ENCODE data around the gene JPH4. TPM values are rescaled to one million over a fixed set of nuclear protein-coding genes. Genes with fewer than 3 reads are reported as not detected.

JPH4 gene
- total RNA-seq, 1 experiment from 2014 or later = 50.1 TPM

DNA sequence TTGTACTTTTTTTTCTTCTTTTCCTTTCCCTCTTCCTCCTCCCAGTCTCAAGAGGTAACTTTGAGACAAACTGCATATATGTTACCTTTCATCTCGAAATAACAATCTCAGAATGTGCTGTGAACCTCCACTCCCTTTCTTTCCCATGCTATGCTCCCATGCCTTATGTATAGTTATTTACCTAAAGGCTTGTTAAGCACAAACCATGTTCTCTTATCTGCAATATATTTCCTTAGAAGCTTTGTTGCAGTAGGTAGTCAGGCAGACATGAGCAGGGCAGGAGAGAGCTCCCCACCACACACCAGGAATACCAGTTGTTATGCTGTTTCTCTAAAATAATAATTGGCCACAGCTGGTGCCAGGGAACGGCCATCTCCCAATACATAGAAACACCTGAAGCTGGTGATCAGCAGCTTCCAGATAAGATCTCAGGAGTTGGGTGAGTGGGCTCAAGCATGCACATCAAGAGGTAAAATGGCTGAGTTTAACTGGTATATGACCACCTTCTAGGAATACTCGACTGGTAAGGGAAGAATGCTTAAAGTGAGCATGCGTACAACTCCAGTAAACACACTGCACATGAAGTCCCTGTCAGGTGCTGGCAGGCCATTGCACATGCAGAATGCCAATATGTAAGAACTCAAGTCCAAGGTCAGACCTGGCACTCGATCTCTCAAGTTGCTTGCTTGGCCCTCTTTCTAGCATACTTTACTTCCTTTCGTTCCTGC is 42.8 kb upstream of the JPH4 start:
- ATAC-seq = no peak

DNA sequence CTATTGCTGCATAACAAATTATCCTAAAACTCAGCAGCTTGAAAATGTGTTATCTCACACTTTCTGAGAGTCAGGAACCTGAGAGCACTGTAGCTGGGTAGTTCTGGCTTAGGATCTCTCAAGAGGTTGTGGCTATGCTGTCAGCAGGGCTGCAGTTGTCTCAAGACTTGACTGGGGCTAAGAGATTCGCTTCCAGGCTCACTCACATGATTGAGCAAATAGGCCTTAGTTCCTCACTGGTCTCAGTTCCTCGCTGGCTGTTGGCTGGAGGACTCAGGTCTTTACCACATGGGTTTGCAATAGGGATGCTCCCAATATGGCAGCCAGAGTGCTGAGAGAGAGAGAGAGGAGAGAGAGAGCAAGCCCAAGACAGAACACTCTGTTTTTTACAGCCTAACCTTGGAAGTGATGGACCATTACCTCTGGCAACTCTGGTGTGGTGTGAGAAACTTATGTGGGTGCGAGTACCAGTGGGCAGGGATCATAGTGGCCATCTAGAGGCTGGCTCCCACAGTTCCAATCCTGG is 41.6 kb upstream of the JPH4 start:
- no peak for DNase-seq (ENCODE audit: low spot score)
- no peaks in the 10 kb centered on the region for H3K4me1 Mint-ChIP-seq
- no peak overlapping the region for H3K4me3 Mint-ChIP-seq
- POLR2A ChIA-PET = no interaction called here
- no peak for ATAC-seq
- H3K36me3 Mint-ChIP-seq = peaks cover 16% of the 10 kb centered on the region
- CTCF ChIA-PET = no interaction called here
- no peak overlapping the region for H3K27ac Mint-ChIP-seq
- peaks cover 40% of the 10 kb centered on the region for H3K27me3 Mint-ChIP-seq (ENCODE audit: low read depth)
- H3K9me3 Mint-ChIP-seq = peaks cover 54% of the 10 kb centered on the region
- TF ChIP-seq CBFB (CRISPR knock-in tag; IDR thresholded peaks at IDR 0.05; ENCODE audit: low read depth) (no peak), ZNF317 (CRISPR knock-in tag; IDR thresholded peaks at IDR 0.05; ENCODE audit: borderline replicate concordance, low read depth) (no peak), JAZF1 (CRISPR knock-in tag; IDR thresholded peaks at IDR 0.05) (no peak), EMX1 (CRISPR knock-in tag; IDR thresholded peaks at IDR 0.05) (no peak), FOXK1 (CRISPR knock-in tag; IDR thresholded peaks at IDR 0.05) (no peak), ZNF396 (CRISPR knock-in tag; IDR thresholded peaks at IDR 0.05; ENCODE audit: borderline replicate concordance) (no peak), ATF1 (CRISPR knock-in tag; IDR thresholded peaks at IDR 0.05) (no peak), ZNF671 (CRISPR knock-in tag; IDR thresholded peaks at IDR 0.05) (no peak)
- TF ChIP-seq, protein P1, sequence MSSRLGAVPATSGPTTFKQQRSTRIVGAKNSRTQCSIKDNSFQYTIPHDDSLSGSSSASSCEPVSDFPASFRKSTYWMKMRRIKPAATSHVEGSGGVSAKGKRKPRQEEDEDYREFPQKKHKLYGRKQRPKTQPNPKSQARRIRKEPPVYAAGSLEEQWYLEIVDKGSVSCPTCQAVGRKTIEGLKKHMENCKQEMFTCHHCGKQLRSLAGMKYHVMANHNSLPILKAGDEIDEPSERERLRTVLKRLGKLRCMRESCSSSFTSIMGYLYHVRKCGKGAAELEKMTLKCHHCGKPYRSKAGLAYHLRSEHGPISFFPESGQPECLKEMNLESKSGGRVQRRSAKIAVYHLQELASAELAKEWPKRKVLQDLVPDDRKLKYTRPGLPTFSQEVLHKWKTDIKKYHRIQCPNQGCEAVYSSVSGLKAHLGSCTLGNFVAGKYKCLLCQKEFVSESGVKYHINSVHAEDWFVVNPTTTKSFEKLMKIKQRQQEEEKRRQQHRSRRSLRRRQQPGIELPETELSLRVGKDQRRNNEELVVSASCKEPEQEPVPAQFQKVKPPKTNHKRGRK (CRISPR knock-in tag; IDR thresholded peaks at IDR 0.05; ENCODE audit: borderline replicate concordance) = no peak
- TF ChIP-seq, protein P2, sequence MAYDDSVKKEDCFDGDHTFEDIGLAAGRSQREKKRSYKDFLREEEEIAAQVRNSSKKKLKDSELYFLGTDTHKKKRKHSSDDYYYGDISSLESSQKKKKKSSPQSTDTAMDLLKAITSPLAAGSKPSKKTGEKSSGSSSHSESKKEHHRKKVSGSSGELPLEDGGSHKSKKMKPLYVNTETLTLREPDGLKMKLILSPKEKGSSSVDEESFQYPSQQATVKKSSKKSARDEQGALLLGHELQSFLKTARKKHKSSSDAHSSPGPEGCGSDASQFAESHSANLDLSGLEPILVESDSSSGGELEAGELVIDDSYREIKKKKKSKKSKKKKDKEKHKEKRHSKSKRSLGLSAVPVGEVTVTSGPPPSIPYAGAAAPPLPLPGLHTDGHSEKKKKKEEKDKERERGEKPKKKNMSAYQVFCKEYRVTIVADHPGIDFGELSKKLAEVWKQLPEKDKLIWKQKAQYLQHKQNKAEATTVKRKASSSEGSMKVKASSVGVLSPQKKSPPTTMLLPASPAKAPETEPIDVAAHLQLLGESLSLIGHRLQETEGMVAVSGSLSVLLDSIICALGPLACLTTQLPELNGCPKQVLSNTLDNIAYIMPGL (CRISPR knock-in tag; IDR thresholded peaks at IDR 0.05) = no peak
- TF ChIP-seq, protein P3, sequence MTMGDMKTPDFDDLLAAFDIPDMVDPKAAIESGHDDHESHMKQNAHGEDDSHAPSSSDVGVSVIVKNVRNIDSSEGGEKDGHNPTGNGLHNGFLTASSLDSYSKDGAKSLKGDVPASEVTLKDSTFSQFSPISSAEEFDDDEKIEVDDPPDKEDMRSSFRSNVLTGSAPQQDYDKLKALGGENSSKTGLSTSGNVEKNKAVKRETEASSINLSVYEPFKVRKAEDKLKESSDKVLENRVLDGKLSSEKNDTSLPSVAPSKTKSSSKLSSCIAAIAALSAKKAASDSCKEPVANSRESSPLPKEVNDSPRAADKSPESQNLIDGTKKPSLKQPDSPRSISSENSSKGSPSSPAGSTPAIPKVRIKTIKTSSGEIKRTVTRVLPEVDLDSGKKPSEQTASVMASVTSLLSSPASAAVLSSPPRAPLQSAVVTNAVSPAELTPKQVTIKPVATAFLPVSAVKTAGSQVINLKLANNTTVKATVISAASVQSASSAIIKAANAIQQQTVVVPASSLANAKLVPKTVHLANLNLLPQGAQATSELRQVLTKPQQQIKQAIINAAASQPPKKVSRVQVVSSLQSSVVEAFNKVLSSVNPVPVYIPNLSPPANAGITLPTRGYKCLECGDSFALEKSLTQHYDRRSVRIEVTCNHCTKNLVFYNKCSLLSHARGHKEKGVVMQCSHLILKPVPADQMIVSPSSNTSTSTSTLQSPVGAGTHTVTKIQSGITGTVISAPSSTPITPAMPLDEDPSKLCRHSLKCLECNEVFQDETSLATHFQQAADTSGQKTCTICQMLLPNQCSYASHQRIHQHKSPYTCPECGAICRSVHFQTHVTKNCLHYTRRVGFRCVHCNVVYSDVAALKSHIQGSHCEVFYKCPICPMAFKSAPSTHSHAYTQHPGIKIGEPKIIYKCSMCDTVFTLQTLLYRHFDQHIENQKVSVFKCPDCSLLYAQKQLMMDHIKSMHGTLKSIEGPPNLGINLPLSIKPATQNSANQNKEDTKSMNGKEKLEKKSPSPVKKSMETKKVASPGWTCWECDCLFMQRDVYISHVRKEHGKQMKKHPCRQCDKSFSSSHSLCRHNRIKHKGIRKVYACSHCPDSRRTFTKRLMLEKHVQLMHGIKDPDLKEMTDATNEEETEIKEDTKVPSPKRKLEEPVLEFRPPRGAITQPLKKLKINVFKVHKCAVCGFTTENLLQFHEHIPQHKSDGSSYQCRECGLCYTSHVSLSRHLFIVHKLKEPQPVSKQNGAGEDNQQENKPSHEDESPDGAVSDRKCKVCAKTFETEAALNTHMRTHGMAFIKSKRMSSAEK (CRISPR knock-in tag; IDR thresholded peaks at IDR 0.05; ENCODE audit: borderline replicate concordance) = no peak

More for the DNA sequence above, 42.8 kb upstream of the JPH4 start:
- CTCF ChIA-PET = interaction anchor here (1.3 kb wide), 1 partner anchor 12 kb away, joined by 3 read pairs; no protein-coding TSS in a partner anchor
- POLR2A ChIA-PET = no interaction called here
- TF ChIP-seq ZBTB21 (CRISPR knock-in tag; IDR thresholded peaks at IDR 0.05; ENCODE audit: borderline replicate concordance) (no peak), RELA (CRISPR knock-in tag; IDR thresholded peaks at IDR 0.05; ENCODE audit: borderline replicate concordance) (no peak), NR3C1 (CRISPR knock-in tag; conservative IDR thresholded peaks at IDR 0.05; ENCODE audit: low read depth) (no peak), MYBL2 (CRISPR knock-in tag; IDR thresholded peaks at IDR 0.05) (no peak), ELF4 (CRISPR knock-in tag; IDR thresholded peaks at IDR 0.05; ENCODE audit: low read depth) (no peak), FOXK1 (CRISPR knock-in tag; IDR thresholded peaks at IDR 0.05) (no peak)
- TF ChIP-seq, protein P4, sequence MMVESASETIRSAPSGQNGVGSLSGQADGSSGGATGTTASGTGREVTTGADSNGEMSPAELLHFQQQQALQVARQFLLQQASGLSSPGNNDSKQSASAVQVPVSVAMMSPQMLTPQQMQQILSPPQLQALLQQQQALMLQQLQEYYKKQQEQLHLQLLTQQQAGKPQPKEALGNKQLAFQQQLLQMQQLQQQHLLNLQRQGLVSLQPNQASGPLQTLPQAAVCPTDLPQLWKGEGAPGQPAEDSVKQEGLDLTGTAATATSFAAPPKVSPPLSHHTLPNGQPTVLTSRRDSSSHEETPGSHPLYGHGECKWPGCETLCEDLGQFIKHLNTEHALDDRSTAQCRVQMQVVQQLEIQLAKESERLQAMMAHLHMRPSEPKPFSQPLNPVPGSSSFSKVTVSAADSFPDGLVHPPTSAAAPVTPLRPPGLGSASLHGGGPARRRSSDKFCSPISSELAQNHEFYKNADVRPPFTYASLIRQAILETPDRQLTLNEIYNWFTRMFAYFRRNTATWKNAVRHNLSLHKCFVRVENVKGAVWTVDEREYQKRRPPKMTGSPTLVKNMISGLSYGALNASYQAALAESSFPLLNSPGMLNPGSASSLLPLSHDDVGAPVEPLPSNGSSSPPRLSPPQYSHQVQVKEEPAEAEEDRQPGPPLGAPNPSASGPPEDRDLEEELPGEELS (CRISPR knock-in tag; IDR thresholded peaks at IDR 0.05) = no peak
- TF ChIP-seq, protein P5, sequence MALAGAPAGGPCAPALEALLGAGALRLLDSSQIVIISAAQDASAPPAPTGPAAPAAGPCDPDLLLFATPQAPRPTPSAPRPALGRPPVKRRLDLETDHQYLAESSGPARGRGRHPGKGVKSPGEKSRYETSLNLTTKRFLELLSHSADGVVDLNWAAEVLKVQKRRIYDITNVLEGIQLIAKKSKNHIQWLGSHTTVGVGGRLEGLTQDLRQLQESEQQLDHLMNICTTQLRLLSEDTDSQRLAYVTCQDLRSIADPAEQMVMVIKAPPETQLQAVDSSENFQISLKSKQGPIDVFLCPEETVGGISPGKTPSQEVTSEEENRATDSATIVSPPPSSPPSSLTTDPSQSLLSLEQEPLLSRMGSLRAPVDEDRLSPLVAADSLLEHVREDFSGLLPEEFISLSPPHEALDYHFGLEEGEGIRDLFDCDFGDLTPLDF (CRISPR knock-in tag; IDR thresholded peaks at IDR 0.05) = no peak
- TF ChIP-seq, protein P6, sequence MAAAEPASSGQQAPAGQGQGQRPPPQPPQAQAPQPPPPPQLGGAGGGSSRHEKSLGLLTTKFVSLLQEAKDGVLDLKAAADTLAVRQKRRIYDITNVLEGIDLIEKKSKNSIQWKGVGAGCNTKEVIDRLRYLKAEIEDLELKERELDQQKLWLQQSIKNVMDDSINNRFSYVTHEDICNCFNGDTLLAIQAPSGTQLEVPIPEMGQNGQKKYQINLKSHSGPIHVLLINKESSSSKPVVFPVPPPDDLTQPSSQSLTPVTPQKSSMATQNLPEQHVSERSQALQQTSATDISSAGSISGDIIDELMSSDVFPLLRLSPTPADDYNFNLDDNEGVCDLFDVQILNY (CRISPR knock-in tag; IDR thresholded peaks at IDR 0.05) = no peak
- TF ChIP-seq, protein P7, sequence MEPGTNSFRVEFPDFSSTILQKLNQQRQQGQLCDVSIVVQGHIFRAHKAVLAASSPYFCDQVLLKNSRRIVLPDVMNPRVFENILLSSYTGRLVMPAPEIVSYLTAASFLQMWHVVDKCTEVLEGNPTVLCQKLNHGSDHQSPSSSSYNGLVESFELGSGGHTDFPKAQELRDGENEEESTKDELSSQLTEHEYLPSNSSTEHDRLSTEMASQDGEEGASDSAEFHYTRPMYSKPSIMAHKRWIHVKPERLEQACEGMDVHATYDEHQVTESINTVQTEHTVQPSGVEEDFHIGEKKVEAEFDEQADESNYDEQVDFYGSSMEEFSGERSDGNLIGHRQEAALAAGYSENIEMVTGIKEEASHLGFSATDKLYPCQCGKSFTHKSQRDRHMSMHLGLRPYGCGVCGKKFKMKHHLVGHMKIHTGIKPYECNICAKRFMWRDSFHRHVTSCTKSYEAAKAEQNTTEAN (CRISPR knock-in tag; IDR thresholded peaks at IDR 0.05) = no peak
- Mint-ChIP-seq H3K4me3 (no peak overlapping the region), H3K36me3 (peaks cover 24% of the 10 kb centered on the region), H3K9me3 (peaks cover 65% of the 10 kb centered on the region), H3K4me1 (no peaks in the 10 kb centered on the region), H3K27ac (no peak overlapping the region), H3K27me3 (ENCODE audit: low read depth) (peaks cover 40% of the 10 kb centered on the region)
- no peak for DNase-seq (ENCODE audit: low spot score)

All from WTC11 (cell line).